ENCODE data around the gene VCAN. TPM values are rescaled to one million over a fixed set of nuclear protein-coding genes. Genes with fewer than 3 reads are reported as not detected.

Gene VCAN
- total and polyA plus RNA-seq, 2 of the 8 experiments (the other 6 are each of a cell fraction or from before 2014, with no cell fraction given): 146 to 404 TPM

GRCh38 chr5:83509540-83509939 is 38.0 kb downstream of the VCAN start:
- FAIRE-seq: no peak
- Histone ChIP-seq H3K27ac (ENCODE audit: low read depth, low read length) (no peak overlapping the region), H4K20me1 (replicated peaks in 1 of 2; ENCODE audit: control insufficient read depth in 1 of 2, insufficient read depth in 2 of 2, low read length in 2 of 2) (peaks cover 0 to 3% of the 10 kb centered on the region in 2 experiments)
- TF ChIP-seq PHF8 (conservative IDR thresholded peaks at IDR 0.05; ENCODE audit: low read depth, low read length) (no peak), RXRA (IDR thresholded peaks at IDR 0.05; ENCODE audit: insufficient read depth, low read depth, low read length) (no peak), SP1 (IDR thresholded peaks at IDR 0.05; ENCODE audit: low read depth, low read length) (no peak), TAF7 (optimal IDR thresholded peaks at IDR 0.05; ENCODE audit: borderline replicate concordance, low read depth, low read length) (no peak), JUND (IDR thresholded peaks at IDR 0.05; ENCODE audit: low read length) (no peak), SUZ12 (IDR thresholded peaks at IDR 0.05; ENCODE audit: low read length) (no peak), CTBP2 (IDR thresholded peaks at IDR 0.05; ENCODE audit: borderline replicate concordance, insufficient read depth, insufficient read length, low read length) (no peak), CBX5 (IDR thresholded peaks at IDR 0.05; ENCODE audit: low read depth, low read length) (no peak), TEAD4 (IDR thresholded peaks at IDR 0.05; ENCODE audit: low read depth, low read length) (no peak), SIRT6 (IDR thresholded peaks at IDR 0.05; ENCODE audit: low read length) (no peak), SIX5 (IDR thresholded peaks at IDR 0.05; ENCODE audit: low read depth, low read length) (no peak), ZNF274 (IDR thresholded peaks at IDR 0.05; ENCODE audit: borderline replicate concordance, extremely low read depth, low read length) (no peak), RBBP5 (IDR thresholded peaks at IDR 0.05; ENCODE audit: borderline replicate concordance, low read depth, low read length) (no peak)
- TF ChIP-seq, protein P1, sequence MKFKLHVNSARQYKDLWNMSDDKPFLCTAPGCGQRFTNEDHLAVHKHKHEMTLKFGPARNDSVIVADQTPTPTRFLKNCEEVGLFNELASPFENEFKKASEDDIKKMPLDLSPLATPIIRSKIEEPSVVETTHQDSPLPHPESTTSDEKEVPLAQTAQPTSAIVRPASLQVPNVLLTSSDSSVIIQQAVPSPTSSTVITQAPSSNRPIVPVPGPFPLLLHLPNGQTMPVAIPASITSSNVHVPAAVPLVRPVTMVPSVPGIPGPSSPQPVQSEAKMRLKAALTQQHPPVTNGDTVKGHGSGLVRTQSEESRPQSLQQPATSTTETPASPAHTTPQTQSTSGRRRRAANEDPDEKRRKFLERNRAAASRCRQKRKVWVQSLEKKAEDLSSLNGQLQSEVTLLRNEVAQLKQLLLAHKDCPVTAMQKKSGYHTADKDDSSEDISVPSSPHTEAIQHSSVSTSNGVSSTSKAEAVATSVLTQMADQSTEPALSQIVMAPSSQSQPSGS (IDR thresholded peaks at IDR 0.05; ENCODE audit: low read length): no peak

More at GRCh38 chr5:83509540-83509939, 38.0 kb downstream of the VCAN start:
- CTCF ChIA-PET (ENCODE audit: partially characterized antibody): no interaction called here
- H2BK120ac ChIP-seq (replicated peaks; ENCODE audit: low read depth, low read length): no peak overlapping the region
- no peak overlapping the region for H2BK15ac ChIP-seq (ENCODE audit: low read length)
- no peak overlapping the region for H2BK5ac ChIP-seq (ENCODE audit: low read depth, low read length)
- H3K79me2 ChIP-seq (ENCODE audit: control insufficient read depth in 1 of 2, insufficient read depth in 2 of 2, low read length in 2 of 2): peaks cover 0 to 9% of the 10 kb centered on the region in 2 experiments; a peak in 2 of 4 replicates
- no peak for DNase-seq (ENCODE audit: low read depth in 1 of 2, low spot score in 2 of 2)
- no peak overlapping the region for H2BK20ac ChIP-seq (ENCODE audit: low read length)
- no peak overlapping the region for H2AFZ ChIP-seq (ENCODE audit: low read length)
- H3K18ac ChIP-seq (ENCODE audit: extremely low read depth, low read length): no peak overlapping the region
- no peaks in the 10 kb centered on the region for H3K4me1 ChIP-seq (replicated peaks in 1 of 4; ENCODE audit: control insufficient read depth in 3 of 4, insufficient read depth in 4 of 4, low read length in 3 of 4)
- POLR2A ChIA-PET (ENCODE audit: partially characterized antibody): no interaction called here
- no peaks in the 10 kb centered on the region for H3K23me2 ChIP-seq (ENCODE audit: low read depth, low read length)
- no peaks in the 10 kb centered on the region for H3K27me3 ChIP-seq (replicated peaks in 1 of 4; ENCODE audit: control insufficient read depth in 3 of 4, extremely low read depth in 1 of 4, insufficient read depth in 3 of 4, low read length in 3 of 4)
- H3K56ac ChIP-seq (replicated peaks; ENCODE audit: insufficient read length, low read depth, low read length): no peak overlapping the region
- no peak overlapping the region for H3K4me2 ChIP-seq (ENCODE audit: insufficient read depth in 1 of 2, low read depth in 2 of 2, low read length in 2 of 2)
- no peak overlapping the region for H3K4ac ChIP-seq (replicated peaks; ENCODE audit: insufficient read length, low read depth, low read length)
- H3K4me3 ChIP-seq (ENCODE audit: extremely low read depth in 1 of 4, insufficient read depth in 2 of 4, low read depth in 3 of 4, low read length in 4 of 4): no peak overlapping the region
- no peak overlapping the region for H4K8ac ChIP-seq (ENCODE audit: extremely low read depth, insufficient read depth, low read length)
- H3K9me3 ChIP-seq (ENCODE audit: insufficient read depth in 2 of 2, low read depth in 1 of 2, low read length in 1 of 2): peaks cover 6 to 15% of the 10 kb centered on the region in 2 experiments
- H3K23ac ChIP-seq (ENCODE audit: insufficient read length): no peak overlapping the region
- H3K14ac ChIP-seq (ENCODE audit: insufficient read length): no peak overlapping the region
- no peak overlapping the region for H3K9ac ChIP-seq (replicated peaks in 1 of 4; ENCODE audit: extremely low read depth in 1 of 4, low read depth in 3 of 4, low read length in 3 of 4)
- WGBS, 2 experiments (ENCODE audit: extremely low coverage in 1 of 2, insufficient coverage in 1 of 2, insufficient read length in 1 of 2, insufficient replicate concordance in 2 of 2, low coverage in 1 of 2, low lambda C conversion rate in 2 of 2, missing lambda C conversion rate in 1 of 2): 94% methylated on average over 4 of the region's 4 CpGs; no CpG with 5 or more reads in 1 of the 2 experiments
- H4K5ac ChIP-seq (ENCODE audit: insufficient read length, low read depth, low read length): no peak overlapping the region
- no peak overlapping the region for H2BK12ac ChIP-seq (ENCODE audit: low read depth, low read length)
- no peak overlapping the region for H4K91ac ChIP-seq (replicated peaks; ENCODE audit: insufficient read length, low read length)
- no peaks in the 10 kb centered on the region for H3K79me1 ChIP-seq (ENCODE audit: low read depth, low read length)
- H3K36me3 ChIP-seq (ENCODE audit: control insufficient read depth in 2 of 4, insufficient read depth in 4 of 4, low read length in 3 of 4): peaks cover 8 to 42% (median 27%) of the 10 kb centered on the region in 4 experiments
- no peak overlapping the region for H2AK5ac ChIP-seq (ENCODE audit: low read depth, low read length)

All from H1 (cell line).